Measurements from ENCODE around the gene TEX9.
"Not testable (repeated sequence)": the region's sequence is repeated elsewhere in the genome, so short reads cannot be mapped to it uniquely, and the experiment has no call there.

Gene TEX9

DNA sequence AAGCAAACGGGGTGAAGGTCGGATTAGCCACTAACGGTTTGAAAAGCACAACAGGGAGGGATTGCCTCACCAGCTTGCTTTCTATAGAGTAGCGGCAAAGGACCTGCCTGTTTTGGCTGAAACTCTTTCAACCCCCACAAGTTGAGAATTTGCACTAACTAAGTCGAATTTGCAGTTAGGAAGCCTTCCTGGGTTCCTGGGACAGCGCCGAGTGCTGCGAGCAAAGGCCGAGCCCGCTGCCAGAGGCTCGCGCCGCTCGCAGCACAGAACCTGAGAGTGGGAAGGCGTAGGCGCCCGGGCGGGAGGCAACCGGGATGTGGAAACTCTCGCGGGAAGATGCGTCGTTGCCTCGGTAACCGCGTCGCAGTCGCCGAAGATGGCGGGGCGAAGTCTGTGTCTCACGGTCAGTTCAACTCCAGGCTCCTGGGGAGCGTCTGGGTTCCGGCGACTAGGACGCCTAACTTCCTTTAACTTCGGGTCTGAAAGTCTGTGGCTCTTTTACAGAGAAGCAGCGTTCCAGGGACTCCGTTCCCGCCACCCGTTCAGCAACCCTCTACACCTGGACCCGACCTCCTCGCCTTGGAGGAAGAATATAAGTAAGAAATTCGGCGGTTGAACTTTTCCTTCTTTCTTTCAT lies at the start of gene TEX9:
TEX9 (plus strand) TSS at position 352 of the 637 bp plus-strand sequence; CDS start at position 377, 25 bp downstream.
- peak; percentile 79 to 83 for DNase-seq

DNA sequence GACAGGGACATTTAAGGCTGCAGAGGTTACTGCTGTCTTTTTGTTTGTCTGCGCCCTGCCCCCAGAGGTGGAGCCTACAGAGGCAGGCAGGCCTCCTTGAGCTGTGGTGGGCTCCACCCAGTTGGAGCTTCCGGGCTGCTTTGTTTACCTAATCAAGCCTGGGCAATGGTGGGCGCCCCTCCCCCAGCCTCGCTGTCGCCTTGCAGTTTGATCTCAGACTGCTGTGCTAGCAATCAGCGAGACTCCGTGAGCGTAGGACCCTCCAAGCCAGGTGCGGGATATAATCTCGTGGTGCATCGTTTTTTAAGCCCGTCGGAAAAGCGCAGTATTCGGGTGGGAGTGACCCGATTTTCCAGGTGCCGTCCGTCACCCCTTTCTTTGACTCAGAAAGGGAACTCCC lies 48.7 kb upstream of the TEX9 start:
- not testable (repeated sequence) for DNase-seq

DNA sequence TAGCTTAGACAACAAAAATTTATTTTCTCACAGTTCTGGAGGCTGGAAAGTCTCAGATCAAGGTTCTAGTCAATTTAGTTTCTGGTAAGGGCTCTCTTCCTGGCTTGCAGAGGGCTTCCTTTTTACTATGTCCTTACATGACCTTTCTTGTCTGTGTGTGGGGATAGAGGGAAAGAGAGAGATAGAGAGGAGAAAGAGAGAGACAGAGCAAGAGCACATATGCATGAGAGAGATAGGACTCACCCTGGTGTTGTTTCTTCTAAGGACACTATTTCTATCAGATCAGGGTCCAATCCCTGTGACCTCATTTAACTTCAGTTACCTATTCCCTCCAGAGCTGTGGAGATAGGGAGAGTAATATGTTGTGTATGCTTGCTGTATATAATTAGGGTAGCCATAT lies 44.9 kb upstream of the TEX9 start:
- DNase-seq: no peak

DNA sequence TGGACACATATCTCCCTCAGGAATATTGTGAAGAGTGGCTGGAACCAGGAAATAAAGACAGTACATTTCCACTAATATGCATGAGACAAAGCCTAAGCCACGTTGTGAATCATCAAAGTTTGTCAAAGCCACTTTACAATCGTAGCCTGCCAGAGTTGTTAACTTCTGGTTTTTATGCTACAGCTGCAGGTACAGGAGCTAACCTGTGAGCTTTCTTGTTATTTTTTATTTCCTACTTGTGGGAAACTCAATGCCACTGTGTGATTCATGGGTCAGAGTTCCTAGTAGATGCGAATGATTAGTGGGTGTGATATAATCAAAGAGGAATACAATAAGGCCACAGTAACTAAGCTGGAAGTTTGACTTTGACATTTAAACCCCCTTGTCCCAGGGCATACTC lies 44.4 kb upstream of the TEX9 start:
- no peak for DNase-seq

DNA sequence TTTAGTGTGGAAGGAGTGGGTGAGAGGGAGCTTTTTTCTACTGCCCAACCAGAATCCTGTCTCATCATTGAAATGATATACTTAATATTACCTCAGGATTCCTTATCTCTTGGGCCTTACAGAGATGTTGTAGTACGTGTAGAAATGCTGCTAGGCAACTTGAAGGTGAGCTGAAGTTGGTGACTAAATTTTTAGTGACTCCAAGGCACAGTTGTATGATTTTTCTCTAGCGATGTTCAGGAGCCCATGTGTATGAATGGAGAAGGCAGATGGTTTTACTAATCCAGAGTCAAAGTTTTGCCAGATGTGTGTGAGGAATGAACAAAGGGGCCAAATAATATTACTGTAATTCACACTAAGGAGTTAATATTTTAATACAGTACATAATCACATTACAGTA lies 42.8 kb upstream of the TEX9 start:
- DNase-seq: no peak

DNA sequence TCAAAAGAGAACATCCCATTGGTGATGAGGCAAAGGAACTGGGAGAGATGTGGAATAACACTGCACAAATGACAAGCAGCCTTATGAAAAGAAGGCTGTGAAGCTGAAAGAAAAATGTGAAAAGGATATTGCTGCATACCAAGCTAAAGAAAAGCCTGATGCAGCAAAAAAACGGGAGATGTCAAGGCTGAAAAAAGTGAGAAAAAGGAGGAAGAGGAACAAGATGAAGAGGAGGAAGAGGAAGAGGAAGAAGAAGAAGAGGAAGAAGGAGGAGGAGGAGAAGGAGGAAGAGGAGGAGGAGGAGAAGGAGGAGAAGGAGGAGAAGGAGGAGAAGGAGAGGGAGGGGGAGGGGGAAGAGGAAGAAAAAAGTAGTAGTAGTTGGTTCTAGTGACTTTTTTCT lies 41.8 kb upstream of the TEX9 start:
- DNase-seq: no peak

DNA sequence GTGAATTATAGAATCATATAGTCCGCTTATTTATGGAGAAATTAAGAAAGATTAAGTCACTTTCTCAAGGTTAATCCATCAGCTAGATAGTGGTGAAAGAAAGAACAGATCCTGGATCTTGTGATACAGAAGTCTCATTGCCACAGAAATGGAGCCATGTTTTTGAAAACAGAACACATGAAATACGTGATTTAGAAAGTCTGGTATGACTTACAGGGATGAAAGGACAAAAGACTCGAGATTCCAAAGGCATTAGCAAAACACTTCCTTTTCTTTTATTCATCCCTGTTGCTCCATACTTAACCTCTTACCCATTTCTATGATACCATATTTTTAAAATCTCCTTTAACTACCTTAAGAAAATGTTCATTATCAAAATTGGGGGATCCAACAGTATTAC lies 40.0 kb upstream of the TEX9 start:
- no peak for DNase-seq

DNA sequence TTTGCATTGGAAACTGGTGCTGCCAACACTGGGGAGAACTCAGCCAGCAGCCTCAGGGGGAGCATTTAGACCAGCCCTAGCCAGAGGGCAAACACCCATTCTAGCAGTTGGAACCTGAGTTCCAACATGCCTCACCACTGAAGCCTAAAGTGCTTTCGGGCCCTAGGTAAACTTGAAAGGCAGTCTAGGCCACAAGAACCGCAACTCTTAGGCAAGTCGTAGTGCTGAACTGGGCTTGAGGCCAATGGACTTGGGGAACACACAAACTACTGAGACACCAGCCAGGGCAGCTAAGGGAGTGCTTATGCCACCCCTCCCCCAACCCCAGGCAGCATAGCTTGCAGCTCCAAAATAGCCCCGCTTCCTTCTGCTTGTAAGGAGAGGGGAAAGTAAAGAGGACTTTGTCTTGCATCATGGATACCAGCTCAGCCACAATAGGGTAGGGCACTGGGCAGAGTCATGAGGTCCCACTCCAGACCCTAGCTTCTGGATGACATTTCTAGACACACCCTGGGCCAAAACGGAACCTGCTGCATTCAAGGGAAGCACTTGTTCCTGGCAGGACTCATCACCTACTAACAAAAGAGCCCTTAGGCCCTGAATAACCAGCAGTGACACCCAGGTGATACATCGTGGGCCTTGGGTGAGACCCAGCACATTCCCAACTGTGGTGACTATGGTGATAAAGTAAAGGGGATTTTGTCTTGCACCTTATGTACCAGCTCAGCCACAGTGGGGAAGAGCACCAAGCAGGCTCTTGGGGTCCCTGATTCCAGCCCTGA lies 37.3 kb upstream of the TEX9 start:
- DNase-seq: no peak

DNA sequence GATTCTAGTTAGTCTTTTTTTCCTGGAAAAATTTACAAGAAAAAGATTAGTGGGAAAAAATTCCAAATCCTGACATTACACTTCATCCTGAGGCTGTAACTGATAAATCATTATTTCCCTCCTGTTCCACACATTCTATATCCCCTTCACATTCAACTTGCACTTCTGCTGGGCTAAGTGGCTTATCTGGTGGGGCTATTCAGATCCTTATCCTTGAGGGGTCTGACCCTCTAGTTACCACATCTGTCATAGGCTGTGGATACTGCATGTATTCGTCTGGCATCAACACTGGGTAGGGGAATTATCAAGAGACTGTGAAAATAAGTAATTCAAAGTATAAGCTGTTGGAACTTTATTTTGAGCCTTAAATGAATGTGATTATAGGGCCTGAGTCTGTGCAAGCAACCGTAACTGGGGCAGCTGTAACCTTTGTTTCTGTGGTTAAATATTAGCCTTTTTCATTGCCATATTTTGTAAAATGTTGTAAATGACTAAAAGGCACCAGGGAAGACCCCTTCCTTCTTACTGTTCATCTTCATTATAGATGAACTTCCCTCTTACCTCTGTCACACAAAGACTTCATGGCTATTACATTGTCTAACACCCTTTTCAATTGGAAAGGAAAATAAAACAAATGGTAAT lies 28.0 kb upstream of the TEX9 start:
- DNase-seq: no peak

DNA sequence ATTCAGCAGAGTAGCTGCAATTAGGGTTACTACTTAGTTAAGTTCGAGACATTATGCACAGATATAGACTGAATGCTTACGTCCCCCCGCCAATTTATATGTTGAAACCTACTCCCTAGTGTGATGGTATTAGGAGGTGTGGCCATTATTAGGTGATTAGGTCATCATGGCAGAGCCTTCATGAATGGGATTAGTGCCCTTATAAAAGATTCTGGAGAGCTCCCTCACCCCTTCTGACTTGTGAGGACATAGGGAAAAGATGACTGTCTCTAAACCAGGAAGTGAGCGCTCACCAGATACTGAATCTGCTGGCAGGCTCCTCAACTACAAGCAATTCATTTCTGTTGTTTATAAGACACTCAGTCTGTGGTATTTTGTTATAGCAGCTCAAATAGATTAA lies 25.6 kb upstream of the TEX9 start:
- no peak for DNase-seq

DNA sequence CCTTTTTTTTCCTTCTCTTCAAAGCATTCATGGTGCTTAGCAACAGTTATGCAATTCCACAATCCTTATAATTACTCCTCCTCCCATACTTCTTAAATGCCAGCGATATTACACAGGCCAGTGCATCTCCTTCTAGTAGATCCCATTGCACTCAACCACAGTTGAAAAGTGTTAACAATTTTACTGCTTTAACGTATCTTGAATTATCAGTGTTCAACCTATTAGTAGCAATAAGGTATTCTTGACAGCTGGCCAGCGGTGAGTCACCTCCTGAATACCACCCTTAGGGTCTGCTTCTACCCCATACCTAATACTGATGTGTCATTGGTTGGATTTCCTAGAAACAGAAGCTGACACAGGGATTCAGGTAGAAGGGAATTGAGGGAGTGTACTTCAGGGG lies 24.0 kb upstream of the TEX9 start:
- DNase-seq: no peak

DNA sequence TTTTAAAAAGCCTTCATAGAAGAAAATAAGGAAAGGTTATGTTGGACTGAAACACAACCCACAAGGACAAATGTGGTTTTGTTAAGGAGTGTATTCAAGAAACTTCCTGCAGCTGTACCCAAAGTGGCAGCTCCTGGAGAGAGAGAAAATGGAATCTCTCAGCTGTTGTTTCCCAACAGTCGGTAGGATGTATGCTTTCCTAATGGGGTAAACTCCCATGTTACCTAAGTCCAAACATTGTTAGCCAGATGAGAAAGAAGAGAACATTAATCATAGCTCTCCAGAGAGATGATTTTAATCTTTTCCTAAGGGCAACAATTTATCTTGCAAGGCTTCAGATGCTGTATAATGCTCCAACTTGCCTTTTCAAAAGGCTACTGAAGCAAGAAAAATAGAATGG lies 22.6 kb upstream of the TEX9 start:
- no peak for DNase-seq

DNA sequence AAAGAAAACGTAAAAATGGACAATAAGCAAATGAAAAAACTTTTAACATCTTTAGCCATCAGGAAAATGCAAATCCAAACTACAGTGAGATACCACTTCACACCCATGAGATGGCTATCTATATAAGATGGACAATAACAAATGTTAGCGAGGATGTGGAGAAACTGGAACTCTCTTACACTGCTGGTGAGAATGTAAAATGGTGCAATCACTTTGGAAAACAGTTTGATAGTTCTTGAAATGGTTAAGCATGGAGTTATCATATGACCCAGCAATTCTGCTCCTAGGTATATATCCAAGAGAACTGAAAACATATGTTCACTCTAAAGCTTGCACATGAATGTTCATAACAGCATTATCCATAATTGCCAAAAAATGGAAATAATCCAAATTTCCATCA lies 21.3 kb upstream of the TEX9 start:
- DNase-seq: no peak

DNA sequence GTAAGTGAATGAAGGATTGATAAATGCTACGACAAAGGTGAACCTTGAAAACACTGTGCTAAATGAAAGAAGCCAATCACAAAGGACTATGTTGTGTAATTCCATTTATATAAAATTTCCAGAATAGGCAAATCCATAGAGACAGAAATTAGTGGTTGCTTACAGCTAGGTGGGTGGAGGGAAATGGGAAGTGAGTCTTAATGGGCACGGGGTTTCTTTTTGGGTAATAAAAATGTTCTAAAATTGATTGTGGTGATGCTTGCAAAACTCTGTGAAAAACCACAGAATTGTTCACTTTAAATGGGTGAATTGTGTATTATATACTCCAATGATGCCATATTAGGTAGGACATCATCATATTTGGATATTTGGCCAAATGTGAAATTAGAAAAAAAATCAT lies 20.9 kb upstream of the TEX9 start:
- DNase-seq: no peak

DNA sequence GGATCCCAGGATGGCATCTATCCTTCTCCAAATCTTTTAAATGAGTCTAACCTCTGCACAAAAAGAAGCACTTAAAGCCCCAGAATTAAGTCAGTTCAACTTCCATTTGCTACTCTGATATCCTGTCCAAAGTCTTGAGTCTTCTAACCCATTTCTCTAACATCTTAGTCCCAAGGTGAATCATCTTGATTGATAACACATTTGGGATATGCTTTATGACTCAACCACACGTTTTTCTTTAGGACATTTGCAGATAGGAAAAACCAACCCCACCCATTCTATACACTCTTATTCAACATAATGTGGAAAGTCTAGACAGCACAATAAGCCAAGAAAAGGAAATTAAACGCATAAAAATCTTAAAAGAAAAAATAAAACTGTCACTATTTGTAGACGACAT lies 18.8 kb upstream of the TEX9 start:
- DNase-seq: no peak

DNA sequence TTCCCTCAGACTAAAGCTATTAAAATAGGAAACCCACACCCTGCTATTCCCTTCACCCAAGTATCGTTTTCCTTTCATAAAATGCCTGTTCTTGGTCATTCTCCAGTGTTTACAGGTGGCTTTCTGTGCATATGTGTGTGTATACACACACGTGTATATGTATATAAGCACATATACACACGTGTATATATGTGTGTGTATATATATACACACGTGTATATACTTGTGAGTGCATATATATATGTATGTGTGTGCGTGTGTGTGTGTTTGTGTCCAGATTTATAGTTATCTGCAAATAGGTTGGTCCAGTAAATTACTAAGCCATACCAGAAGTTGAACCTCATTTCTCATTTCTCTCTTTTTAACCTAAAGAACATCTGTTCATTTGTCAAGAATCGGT lies 15.7 kb upstream of the TEX9 start:
- no peak for DNase-seq

DNA sequence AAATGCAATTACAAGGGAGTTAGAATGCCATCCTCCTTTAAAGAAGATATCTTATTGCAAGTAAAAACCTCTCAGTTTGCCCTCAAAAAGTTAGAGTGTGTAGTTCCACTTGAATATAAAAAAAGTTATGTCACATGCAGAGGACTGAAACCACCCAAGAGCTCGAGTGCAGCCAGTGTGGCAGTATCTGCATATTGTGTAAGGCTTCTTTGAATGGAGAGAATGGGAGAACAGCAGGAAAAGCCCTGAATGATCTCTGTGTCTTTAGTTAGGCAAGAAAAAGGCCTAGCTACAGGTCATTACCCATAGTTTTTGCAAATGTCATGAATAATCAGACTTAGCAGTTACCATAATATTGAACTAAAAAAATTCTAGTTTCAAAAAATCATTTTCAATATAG lies 13.9 kb upstream of the TEX9 start:
- DNase-seq: no peak

DNA sequence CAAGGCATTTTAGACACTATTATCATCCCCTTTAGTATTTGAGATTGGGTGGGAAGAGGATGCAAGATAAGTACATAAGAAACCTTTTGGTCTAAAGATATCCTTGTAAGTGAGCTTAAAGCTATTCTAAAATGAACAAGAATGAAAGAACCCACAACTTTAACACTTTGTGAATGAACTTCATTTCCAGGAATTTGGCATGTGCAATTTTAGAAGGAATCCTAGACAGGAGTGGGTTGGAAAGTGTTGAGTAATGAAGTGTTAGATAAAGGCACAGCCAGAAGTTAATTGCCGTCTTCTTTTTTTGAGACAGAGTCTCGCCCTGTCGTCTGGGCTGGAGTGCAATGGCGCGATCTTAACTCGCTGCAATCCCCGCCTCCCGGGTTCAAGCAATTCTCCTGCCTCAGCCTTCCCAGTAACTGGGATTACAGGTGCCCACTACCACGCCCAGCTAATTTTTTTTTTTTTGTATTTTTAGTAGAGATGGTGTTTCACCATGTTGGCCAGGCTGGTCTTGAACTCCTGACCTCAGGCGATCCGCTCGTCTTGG lies 13.2 kb upstream of the TEX9 start:
- no peak for DNase-seq

DNA sequence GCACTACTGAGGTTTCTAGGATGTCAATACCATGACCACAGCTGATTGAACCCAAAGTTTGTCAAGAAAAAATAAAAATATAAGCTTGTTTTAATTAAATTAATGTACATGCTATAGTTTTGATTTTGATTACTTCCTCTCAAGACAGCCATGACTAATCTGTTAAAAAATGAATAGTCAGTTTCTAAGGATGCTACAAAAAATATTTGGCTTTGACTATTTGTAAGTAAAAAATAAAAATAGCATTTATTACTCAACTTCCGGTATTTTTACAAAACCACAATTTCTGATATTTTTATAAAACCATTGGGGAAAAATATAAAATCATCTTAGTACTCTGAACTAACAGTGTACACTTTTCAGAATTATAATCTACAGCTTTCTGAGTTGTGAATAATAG lies 12.1 kb upstream of the TEX9 start:
- DNase-seq: no peak

DNA sequence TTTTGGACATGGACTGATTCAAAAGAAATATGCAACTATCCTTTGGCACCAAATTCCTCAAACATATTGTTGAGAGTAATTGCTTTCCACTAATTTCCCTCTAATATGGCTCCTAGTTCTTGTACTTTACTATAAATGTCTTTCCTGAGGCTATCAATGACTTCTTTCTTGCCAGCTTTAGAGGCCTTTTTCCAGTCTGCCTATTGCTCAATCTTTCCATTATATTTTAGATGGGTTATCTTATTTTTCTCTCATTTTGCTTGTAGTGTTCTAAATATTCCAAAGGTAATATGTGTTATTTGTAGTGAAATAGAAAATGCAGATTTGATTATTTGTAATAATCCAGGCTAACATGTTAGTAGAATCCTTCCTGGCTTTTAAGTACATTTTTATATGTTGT lies 11.5 kb upstream of the TEX9 start:
- DNase-seq: no peak

DNA sequence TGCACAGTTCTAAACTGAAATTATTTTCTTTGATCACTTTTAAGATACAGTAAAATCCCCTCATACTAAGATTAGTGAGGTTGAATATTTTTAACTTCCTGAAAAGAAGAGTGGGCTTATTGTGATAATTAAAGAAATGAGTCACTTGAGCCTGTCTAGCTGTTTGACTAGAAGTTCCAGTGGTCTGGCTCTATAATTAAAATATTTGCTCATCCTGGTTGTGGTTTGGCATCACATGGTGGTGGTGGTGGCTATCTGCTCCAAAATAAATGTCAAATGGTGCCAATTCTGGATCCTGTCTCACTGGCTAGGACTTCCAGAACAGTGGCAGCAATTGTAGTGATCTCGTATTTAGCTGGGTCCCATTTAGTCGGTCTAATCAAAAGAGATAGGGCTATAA lies 8.6 kb upstream of the TEX9 start:
- DNase-seq: no peak

DNA sequence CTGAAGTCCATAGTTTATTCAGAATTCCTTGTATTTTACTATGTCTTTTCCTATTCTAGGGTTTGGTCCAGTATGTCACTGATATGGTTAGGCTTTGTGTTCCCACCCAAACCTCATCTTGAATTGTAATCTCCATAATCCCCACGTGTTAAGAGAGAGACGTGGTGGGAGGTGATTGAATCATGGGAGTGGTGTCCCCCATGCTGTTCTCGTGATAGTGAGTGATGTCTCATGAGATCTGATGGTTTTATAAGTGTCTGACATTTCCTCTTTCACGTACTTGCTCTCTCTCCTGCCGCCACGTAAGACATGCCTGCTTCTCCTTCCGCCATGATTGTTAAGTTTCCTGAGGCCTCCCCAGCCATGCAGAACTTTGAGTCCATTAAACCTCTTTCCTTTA lies 6.6 kb upstream of the TEX9 start:
- no peak for DNase-seq

DNA sequence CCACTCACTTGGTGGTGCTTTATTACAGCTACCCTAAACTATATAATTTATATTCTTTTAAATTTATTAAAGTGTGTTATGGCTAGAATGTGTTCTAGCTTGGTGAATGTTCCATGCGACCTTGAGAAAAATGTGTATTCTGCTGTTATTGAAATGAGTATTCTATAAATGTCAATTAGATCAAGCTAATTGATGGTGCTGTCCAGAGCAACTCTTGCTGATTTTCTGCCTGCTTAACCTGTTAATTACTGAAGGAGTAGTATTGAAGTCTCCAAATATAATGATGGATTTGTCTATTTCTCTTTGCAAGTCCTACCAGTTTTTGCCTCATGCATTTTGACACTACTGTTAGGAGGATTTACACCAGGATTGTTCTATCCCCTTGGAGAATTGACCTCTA lies 3.2 kb upstream of the TEX9 start:
- DNase-seq: no peak

DNA sequence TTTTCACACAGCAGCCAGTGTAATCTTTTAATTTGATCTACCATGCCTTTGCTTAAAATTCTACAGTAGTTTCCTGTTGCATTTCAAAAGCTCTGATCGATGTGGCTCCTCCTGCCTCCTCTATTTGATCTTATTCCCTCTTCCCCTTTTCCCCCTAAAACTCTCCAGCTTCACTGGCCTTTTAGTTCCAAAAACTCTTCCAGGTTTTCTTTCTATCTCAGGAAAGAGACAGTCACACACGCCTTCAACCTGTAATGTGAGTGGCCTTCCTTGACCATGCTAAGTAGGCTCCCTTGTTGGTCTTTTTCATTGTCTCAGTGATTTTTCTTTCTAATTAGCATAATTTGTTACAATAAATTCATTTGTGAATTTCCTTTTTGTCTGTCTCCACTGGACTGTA lies 985 bp downstream of the TEX9 start:
- no peak for DNase-seq

Data from activated CD4-positive, alpha-beta T cell treated with anti-CD3 and anti-CD28 coated beads, Interleukin-2, amount 50 U/mL, for 48 hours (primary cell).